WTC11 (cell line): ENCODE results near the gene DNAH11.

ENCODE experiments used
- AFF4 ChIP-seq: sonication (generic); formaldehyde crosslinking; IDR thresholded peaks from 2 replicates; pipeline ENCODE4 v1.8.1; 2023; ENCODE audit warnings: mild to moderate bottlenecking, missing genetic modification reagents, borderline replicate concordance
- ATF2 ChIP-seq: sonication (generic); formaldehyde crosslinking; IDR thresholded peaks from 2 replicates; pipeline ENCODE4 v1.8.1; 2022; ENCODE audit warnings: low read depth, missing genetic modification reagents, borderline replicate concordance
- FOXJ3 ChIP-seq: sonication (generic); formaldehyde crosslinking; IDR thresholded peaks from 2 replicates; pipeline ENCODE4 v1.9.0; 2021; ENCODE audit warnings: missing genetic modification reagents, mild to moderate bottlenecking, borderline replicate concordance
- NR3C1 ChIP-seq: sonication (generic); formaldehyde crosslinking; conservative IDR thresholded peaks from 2 replicates; pipeline ENCODE4 v1.8.1; 2023; ENCODE audit warnings: low read depth, mild to moderate bottlenecking, missing genetic modification reagents
- TF ChIP-seq, protein P1 (sequence below): sonication (generic); formaldehyde crosslinking; IDR thresholded peaks from 2 replicates; pipeline ENCODE4 v1.8.0; 2022; ENCODE audit warnings: mild to moderate bottlenecking, missing genetic modification reagents
- TF ChIP-seq, protein P2 (sequence below): sonication (generic); formaldehyde crosslinking; IDR thresholded peaks from 2 replicates; pipeline ENCODE4 v1.8.0; 2023; ENCODE audit warnings: mild to moderate bottlenecking, missing genetic modification reagents
- TF ChIP-seq, protein P3 (sequence below): fragments of 200-600 bp; IDR thresholded peaks from 2 replicates; pipeline ENCODE4 v1.8.0; 2022; ENCODE audit warnings: antibody characterized with exemption

DNA sequence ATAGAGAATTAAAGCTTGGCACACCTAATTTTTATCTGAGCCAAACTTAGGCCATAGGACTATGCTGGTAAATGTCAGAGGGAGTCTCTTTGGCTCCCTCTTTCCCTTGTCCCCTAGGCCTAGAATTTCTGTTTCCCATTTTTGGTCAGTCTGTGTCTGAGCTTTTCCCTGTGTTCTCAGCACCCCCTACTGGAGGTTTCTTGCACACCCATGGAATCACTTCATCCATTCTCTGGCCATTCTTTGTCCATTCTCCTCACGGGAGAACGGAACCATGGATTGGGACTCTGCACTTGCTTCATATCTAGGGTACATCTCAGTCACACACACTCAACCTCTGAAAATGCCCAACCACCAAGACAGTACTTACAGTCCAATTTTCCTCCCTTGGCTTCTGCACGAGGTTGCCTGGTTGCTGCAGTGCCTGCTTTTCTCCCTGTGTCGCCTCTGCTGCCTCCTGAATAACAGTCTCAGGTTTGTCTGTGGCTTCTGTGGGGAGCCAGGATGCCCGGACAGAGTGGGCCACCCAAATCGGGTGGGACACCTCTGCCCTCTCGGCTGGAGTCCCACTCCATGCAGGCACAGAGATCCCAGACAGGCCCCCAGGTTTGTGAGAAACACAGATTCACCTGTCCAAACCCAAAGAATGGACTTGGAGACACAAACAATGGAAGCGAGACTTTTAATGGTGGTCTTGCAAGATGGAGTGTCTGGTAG, 35.1 kb upstream of the DNAH11 start:
- TF ChIP-seq, protein P1, sequence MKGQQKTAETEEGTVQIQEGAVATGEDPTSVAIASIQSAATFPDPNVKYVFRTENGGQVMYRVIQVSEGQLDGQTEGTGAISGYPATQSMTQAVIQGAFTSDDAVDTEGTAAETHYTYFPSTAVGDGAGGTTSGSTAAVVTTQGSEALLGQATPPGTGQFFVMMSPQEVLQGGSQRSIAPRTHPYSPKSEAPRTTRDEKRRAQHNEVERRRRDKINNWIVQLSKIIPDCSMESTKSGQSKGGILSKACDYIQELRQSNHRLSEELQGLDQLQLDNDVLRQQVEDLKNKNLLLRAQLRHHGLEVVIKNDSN, result no peak
- TF ChIP-seq, protein P2, sequence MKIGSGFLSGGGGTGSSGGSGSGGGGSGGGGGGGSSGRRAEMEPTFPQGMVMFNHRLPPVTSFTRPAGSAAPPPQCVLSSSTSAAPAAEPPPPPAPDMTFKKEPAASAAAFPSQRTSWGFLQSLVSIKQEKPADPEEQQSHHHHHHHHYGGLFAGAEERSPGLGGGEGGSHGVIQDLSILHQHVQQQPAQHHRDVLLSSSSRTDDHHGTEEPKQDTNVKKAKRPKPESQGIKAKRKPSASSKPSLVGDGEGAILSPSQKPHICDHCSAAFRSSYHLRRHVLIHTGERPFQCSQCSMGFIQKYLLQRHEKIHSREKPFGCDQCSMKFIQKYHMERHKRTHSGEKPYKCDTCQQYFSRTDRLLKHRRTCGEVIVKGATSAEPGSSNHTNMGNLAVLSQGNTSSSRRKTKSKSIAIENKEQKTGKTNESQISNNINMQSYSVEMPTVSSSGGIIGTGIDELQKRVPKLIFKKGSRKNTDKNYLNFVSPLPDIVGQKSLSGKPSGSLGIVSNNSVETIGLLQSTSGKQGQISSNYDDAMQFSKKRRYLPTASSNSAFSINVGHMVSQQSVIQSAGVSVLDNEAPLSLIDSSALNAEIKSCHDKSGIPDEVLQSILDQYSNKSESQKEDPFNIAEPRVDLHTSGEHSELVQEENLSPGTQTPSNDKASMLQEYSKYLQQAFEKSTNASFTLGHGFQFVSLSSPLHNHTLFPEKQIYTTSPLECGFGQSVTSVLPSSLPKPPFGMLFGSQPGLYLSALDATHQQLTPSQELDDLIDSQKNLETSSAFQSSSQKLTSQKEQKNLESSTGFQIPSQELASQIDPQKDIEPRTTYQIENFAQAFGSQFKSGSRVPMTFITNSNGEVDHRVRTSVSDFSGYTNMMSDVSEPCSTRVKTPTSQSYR (CRISPR knock-in tag), result no peak
- TF ChIP-seq, protein P3, sequence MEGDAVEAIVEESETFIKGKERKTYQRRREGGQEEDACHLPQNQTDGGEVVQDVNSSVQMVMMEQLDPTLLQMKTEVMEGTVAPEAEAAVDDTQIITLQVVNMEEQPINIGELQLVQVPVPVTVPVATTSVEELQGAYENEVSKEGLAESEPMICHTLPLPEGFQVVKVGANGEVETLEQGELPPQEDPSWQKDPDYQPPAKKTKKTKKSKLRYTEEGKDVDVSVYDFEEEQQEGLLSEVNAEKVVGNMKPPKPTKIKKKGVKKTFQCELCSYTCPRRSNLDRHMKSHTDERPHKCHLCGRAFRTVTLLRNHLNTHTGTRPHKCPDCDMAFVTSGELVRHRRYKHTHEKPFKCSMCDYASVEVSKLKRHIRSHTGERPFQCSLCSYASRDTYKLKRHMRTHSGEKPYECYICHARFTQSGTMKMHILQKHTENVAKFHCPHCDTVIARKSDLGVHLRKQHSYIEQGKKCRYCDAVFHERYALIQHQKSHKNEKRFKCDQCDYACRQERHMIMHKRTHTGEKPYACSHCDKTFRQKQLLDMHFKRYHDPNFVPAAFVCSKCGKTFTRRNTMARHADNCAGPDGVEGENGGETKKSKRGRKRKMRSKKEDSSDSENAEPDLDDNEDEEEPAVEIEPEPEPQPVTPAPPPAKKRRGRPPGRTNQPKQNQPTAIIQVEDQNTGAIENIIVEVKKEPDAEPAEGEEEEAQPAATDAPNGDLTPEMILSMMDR, result peak; percentile 81
- TF ChIP-seq AFF4 (CRISPR knock-in tag) (no peak), FOXJ3 (CRISPR knock-in tag) (no peak), NR3C1 (CRISPR knock-in tag) (no peak), ATF2 (CRISPR knock-in tag) (no peak)
